ENCODE data around the gene B4GALT6.

The B4GALT6 gene

DNA sequence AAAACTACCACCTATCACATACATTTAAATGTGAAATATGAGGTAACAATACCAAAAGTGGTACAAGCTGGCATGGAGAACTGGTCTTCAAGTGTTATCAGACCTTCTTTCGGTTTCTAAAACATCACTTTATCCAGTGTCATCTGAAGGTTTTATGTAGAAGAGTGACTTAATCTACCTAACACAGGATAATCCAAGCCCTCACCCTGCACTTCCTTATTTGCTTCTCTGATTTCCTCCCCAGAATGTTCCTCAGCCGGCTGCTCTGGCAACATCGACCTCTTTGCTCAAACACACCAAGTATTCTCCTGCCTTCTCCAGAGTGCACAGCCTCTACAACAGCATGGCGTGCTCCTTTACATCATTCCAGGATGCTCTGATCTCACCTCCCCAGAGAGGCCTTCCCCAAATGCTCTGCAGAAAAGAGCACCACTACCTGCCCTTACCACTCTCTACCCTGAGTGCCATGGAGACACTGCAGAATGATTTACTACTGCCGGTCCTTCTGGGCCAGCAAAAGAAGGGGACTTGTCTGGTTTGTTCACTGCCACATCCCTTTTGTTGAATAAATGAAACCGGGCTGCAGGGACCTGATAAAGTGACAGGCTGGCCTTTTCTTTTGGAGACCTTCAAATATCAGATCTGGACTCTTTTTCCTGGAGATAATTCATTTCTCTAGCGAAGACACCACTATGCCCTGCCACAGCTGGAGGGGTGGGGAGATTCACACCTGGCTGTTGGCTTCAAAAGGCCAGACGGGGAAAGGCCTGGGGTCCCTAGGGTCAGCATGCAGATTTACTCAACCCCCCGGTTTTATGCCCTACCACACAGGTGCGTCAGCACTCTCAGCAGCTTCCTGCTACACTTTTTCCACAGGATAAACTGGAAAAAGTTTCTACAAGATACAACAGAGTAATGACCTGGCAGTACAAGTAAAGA is 50.7 kb downstream of the B4GALT6 start:
- no peak for DNase-seq (ENCODE audit: low read depth, low spot score)

DNA sequence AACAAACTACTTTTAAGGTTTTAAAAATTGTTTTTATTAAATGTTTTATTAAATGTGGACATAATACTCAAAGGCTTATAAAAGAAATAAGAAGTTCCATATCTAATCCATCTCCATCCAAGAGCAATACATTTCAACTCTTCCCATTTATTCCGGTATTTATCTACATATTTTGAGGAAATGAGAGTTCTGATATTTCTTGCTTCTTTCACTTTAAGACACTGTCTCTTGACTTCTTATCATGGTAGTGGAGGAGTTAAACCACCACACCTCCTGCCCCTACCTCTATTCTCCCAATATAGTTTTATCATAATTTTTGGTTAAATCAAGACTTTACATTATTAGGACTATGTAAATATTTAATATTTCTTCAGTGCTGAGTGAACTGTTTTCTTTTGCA is 52.0 kb downstream of the B4GALT6 start:
- DNase-seq (ENCODE audit: low read depth, low spot score), result no peak

DNA sequence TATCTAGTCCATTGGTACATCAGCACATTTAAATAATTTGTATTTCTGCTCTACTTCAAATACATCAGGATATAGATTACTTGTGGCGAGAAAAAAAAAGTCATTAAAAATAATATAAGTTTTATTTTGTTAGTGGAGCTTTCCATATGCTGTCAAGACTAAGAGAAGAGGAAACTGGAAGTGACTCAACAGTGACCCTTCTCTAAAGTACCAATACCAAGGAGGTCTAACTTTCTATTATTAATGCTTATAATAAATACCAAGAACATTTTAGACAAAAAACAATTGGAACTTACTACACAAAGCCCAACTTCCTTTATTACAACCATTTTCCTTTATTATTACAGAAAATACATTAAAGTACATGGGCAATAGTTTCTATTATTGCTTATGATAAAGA is 52.9 kb downstream of the B4GALT6 start:
- no peak for DNase-seq (ENCODE audit: low read depth, low spot score)

DNA sequence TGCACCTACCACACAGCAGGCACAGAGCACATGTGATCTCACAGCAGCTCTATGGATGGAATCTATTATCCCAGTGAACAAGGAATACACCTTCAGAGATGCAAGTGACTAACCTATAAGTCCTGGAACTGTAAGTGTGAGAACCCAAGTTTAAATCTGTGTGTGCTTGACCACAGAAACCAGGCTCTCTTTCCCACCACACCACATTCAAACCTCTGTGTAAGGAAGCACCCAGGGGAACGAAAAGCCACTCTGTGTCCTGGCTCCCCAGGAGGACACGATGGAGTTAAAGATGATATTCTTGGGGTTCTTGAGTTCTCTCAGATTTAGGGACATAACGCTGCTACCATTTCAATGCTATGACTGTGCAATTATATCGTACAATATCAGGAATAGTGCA is 53.8 kb downstream of the B4GALT6 start:
- no peak for DNase-seq (ENCODE audit: low read depth, low spot score)

DNA sequence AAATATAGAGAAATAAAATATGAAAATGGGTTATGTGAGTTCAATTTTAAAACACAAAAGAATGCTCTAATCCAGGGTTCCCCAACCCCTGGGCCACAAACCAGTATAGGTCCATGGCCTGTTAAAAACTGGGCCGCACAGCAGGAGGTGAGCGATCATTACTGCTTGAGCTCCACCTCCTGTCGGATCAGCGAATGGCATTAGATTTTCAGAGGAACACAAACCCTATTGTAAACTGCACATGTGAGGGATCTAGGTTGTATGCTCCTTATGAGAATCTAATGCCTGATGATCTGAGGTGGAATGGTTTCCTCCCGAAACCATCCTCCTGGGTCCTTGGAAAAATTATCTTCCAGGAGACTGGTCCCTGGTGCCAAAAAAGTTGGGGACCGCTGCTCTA is 58.0 kb downstream of the B4GALT6 start:
- no peak for DNase-seq (ENCODE audit: low read depth, low spot score)

DNA sequence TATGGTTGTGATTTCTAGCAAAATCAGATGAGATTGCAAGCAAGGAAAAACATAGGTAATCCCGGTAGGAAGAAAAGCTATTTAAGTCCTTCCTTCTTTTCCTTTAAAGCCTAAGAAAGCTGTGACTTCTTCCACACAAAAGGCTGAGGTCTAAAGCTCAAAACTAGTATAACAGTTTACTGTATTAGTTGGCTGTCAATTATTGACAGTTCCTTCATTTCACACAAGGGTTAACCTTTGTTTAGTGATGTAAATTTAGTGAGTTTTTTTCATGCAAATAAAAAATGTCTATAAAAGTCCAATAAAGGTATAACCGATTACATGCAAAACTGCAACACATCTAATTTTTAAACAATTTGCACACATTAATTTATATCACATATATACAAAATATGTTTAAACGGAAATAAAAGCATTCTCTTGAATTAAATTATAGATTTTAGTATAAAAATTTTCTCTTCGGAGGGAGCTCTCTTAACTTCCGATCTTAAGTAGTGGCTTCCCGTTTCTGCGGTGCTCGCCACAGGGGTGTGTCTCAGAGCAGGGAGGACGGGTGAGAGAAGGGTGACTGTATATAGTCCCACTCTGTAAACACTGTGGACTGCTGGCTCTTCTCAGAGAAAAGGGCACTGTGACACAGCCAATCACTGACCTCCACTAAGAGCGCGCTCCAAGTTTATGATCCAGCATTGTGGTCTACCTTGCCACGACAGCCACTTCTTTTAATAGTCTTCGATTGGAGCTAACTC is 59.3 kb downstream of the B4GALT6 start:
- no peak for DNase-seq (ENCODE audit: low read depth, low spot score)

DNA sequence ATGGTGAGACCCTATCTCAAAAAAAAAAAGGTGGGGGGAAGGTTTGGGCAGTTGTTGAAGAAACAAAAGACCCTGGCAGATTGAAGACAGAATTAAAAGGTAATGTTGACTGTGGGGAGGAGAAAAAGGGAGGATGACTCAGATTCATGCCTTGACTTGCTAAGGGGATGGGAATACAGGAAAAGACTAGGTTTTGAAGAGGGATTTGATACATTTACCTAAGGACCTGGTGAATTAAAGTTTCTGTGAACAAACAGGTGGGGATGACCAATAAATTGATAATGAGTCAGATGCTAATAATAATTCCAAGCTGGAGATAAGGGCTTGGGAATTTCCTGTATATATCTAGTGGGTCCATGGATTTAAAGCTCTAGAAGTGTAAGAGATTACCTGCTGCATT is 65.1 kb downstream of the B4GALT6 start:
- no peak for DNase-seq (ENCODE audit: low read depth, low spot score)

DNA sequence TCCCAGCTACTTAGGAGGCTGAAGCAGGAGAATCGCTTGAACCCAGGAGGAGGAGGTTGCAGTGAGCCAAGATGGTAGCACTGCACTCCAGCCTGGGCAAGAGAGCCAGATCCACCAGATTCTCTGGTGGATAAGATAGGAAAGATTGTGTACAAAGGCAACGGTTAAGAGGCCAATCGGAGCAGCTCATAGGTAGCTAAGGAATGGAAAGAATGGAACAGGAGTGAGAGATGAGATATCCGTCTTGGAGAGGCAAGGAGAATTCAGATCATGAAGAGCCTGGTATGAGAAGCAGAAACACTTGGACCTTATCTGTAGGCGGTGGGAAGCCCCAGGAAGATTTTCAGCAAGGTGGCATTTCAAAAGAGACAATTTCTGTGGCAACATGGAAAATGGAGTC is 65.6 kb downstream of the B4GALT6 start:
- DNase-seq (ENCODE audit: low read depth, low spot score), result no peak

DNA sequence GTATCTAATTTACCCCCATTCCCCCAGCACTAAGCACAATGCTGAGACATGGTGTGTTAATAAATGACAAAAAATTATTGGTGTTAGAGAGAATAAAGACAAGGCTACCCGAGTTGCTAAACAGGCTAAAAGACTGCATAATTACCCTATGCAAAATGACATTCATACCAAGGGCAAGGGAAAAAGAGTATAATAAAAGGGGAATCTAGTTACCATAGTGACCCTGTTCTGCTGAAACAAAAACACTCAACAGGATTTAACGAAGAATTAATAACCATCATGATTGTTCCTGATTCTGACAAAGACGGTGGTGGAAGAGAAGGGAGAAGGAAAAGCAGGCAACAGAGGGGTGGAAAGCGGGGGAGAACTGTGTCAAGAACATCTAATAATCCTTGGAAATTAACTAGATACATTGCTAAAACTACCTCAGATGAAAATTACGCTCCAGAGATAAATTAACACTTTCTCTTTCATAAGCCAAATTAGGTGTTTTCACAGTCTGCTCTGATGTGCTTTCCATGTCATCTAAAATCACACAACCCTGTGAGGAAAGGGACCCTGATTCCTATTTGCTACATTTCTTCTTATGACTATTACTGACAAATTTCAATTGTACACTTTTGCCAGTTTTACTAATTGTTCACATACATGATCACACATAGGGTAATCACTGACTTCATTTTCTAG is 67.2 kb downstream of the B4GALT6 start:
- DNase-seq (ENCODE audit: low read depth, low spot score), result no peak

DNA sequence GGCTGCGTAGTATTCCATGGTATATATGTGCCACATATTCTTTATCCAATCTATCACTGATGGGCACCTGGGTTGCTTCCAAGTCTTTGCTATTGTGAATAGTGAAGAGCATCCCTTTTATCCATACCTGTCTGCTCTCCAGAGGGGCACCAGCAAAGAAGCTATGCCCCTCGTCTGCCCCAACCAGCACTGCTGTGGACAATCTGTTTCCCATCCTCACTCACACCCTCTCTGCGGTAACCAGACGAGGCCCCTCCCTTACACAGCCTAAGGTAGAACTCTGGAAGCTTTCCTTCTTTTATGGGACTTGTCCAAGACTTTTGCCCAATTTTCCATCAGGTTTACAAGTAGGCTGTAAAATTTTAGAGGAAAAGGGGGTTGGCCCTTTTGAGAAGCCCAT is 67.8 kb downstream of the B4GALT6 start:
- no peak for DNase-seq (ENCODE audit: low read depth, low spot score)

DNA sequence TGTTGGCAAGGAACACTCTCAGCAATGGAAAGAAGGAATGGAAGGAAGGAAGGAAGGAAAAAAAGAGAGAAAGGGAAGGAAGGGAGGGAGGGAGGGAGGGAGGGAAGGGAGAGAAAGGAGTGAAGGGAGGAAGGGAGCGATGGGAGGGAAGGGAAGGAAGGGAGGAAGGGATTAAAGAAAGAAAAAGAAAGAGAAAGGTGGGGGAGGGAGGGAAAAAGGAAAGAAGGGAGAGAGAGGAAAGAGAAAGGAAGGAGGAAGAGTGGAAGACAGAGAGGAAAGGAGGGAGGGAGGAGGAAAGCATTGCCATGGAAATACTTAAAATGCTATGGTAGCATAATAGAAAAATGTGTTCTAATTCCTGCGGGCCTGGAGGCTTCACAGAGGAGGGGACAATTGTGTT is 70.3 kb downstream of the B4GALT6 start:
- no peak for DNase-seq (ENCODE audit: low read depth, low spot score)

DNA sequence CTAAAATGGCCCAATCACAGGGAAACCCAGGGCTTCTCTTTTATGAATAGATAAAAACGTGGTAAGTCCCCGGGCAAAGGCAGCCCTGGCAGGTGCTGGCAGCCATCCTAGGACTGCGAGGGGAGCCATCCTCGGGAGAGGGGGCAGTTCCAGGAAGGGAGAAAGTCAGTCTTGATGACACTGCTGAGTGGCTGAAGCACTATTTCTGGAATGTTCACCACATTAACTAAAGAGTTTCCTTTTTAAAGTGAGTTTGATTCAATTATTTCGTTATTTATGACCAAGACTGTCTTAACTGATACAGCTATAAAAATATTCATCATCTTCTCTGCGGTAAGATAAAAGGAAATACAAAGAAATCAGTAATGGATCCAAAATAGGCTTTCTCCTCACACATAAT is 72.3 kb downstream of the B4GALT6 start:
- DNase-seq (ENCODE audit: low read depth, low spot score), result no peak

DNA sequence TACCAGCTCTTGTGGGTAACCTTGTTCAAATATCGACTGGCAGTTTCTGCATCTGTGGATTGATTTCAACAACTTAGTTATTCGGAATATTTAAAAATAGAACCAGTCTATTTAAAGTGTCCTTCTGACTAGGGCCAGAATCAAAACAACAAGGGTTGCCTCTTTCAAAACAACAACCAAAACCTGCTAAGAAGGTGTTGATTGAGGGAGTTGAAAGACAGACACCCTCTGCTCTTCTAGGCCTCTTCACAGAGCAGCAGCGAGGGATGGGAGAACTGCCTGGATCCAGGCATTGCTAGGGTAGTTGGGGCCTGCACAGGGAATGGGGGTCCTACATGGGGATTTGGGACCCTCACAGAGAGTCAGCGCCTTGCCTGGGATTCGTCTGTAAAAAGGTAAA is 72.9 kb downstream of the B4GALT6 start:
- DNase-seq (ENCODE audit: low read depth, low spot score), result no peak

DNA sequence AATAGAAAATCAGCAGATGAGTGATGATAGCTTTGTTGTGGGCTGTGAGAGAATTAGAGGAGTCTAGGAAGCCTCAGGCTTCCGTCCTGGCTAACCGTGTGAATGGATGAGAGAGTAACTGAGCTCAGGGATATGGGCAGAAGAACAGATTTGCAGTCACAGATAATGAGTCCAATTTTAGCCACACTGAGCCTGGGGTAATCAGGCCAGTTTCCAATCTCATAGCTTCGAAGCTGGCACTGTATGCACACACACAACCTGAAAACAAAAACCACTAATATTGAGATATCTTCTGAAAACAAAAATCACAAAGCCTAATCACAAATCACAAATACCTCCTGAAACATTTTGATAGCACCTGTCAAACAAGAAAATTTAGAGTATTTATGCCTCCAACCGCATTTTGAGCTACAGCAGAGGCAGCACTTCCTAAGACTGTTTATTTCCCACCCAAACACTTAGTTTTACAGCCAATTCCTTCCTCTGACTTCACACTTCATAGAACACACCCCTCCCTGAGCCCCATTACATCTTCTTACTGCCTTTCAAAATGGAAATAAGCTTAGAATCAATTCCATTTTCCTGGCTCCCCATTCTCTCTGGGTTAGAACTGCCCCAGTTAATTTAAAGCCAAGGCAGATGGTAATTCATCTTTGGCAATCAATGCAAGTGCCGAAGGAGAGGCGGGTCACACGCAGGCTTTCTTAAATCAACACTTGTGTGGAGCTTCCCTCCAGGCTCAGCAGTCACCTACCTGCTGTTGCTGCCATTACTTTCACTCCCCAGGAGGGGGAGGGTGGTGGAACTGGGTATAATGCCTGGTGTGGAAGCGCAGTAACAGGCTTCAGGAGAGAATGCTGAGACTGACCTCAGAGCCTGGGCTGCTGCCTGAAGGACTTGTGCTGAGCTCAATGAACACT is 73.8 kb downstream of the B4GALT6 start:
- DNase-seq (ENCODE audit: low read depth, low spot score), result no peak

DNA sequence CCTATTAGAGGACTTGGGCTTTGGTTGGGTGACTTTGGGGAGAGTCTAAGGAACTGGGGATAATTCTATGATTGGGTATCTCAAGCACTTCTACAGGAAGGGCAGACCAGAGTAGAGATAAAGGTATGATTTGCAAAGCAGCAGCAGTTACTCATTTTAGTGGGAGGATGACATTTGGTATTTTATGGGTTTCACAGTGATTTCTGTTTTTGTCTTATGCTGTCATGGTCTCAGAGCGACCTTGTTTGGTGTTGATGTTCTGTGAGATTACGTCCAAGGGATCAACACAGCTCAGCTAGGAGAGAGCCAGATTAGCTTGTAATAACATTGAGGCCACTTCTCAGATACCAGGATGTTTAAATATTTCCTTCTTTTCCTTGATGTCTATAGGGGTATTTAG is 74.5 kb downstream of the B4GALT6 start:
- no peak for DNase-seq (ENCODE audit: low read depth, low spot score)

DNA sequence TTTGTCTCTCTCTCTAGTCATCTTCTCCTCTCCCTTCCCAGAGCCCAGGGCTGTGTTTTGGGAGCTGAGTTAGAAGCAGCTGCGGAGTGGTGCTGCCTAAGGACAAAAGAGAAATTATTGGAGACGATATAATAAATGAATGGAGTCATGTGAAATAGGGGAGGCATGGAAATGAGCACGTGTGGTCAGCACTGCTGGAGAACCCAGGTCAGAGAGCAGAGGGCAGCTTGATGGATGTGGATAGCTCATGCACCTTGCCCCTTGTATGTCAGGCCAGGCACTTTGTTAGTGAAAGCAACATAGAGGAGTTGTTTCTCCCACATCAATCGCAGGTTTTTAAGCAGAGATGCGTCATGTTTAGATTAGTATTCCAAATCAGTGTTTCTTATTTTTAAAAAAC is 77.0 kb downstream of the B4GALT6 start:
- no peak for DNase-seq (ENCODE audit: low read depth, low spot score)

DNA sequence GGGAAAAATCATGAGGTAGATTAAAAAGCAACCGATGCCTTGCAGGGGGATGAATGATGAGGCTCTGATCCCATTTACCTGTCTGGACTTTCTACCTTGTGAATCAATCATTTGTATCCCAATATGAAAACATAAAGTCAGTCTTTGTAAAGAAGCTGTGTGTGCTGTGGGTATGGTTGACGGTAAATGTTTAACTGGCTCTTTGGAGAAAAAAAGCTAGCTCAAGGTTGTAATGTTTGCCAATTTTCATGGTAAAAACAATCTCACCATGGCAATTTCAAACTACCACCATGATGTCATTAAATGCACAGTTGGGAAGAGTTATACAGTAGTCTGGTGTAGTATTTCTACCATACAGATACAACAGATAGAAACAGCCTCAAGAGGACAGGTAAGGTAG is 78.1 kb downstream of the B4GALT6 start:
- DNase-seq (ENCODE audit: low read depth, low spot score), result no peak

DNA sequence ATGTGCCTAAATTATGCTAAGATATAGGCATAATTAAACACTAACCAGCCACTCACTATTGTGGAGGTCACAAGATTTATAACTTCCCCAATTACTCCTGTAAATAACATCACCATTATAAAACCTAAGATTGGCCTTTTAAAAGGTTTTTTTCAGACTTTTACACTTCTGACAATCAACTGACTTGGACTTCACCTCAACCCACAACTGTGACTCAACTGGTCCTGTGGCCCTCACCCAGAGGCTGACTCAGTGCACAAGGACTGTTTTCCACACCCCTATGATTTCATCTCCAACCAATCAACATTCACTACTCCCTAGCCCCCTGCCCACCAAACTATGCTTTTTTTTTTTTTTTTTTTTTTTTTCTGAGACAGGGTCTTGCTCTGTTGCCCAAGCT is 81.1 kb downstream of the B4GALT6 start:
- no peak for DNase-seq (ENCODE audit: low read depth, low spot score)

DNA sequence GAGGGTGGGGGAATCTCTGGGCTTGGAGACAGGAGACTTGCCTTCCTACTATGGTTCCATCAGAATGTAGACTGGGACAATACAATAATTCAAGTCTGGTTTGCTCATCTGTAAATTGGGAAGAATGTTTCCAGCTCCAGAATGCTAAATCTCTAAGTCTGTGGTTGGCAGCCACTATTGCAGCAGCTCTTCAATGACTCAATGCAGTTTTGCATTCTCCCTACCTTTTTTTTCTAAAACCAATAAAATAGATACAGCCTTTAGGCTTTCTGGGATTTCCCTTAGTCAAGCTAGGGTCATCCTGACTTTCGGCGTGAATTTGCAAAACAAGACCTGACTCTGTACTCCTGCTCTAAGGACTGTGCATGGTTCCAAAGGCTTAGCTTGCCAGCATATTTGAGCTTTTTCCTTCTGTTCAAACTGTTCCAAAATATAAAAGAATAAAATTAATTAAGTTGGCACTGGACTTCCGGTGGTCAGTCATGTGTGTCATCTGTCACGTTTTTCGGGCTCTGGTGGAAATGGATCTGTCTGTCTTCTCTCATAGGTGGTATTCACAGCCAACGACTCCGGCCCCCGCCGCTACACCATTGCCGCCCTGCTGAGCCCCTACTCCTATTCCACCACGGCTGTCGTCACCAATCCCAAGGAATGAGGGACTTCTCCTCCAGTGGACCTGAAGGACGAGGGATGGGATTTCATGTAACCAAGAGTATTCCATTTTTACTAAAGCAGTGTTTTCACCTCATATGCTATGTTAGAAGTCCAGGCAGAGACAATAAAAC is 86.2 kb downstream of the B4GALT6 start:
- DNase-seq (ENCODE audit: low read depth, low spot score), result no peak

DNA sequence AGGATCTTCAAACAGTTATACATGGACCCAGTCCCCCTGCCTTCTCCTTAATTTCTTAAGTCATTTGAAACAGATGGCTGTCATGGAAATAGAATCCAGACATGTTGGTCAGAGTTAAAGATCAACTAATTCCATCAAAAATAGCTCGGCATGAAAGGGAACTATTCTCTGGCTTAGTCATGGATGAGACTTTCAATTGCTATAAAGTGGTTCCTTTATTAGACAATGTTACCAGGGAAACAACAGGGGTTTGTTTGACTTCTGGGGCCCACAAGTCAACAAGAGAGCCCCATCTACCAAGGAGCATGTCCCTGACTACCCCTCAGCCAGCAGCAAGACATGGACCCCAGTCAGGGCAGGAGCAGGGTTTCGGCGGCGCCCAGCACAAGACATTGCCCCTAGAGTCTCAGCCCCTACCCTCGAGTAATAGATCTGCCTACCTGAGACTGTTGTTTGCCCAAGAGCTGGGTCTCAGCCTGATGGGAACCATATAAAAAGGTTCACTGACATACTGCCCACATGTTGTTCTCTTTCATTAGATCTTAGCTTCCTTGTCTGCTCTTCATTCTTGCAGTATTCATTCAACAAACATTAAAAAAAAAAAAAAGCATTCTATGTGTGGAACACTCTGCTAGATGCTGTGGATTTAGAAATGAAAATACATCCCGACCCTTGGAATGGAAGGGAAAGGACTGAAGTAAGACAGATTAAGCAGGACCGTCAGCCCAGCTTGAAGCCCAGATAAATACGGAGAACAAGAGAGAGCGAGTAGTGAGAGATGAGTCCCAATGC is 88.1 kb downstream of the B4GALT6 start:
- DNase-seq (ENCODE audit: low read depth, low spot score), result no peak

Measured in smooth muscle cell of the brain vasculature (primary cell).